ENCODE data around the gene CCL8. TPM values are rescaled to one million over a fixed set of nuclear protein-coding genes. Genes with fewer than 3 reads are reported as not detected.

The CCL8 gene
- total RNA-seq, 1 donor from 2014 or later: 1.6 TPM

GRCh38 chr17:34360601-34361270 is 41.5 kb downstream of the CCL8 start:
- Histone ChIP-seq H3K36me3 (no peaks in the 10 kb centered on the region), H3K4me1 (peaks cover 11% of the 10 kb centered on the region), H3K27ac (no peak overlapping the region), H3K9me3 (no peaks in the 10 kb centered on the region), H3K27me3 (ENCODE audit: low read depth) (peaks cover 15% of the 10 kb centered on the region), H3K4me3 (no peak overlapping the region)
- ATAC-seq (no peak), DNase-seq (no peak)
- TF ChIP-seq, protein P1, sequence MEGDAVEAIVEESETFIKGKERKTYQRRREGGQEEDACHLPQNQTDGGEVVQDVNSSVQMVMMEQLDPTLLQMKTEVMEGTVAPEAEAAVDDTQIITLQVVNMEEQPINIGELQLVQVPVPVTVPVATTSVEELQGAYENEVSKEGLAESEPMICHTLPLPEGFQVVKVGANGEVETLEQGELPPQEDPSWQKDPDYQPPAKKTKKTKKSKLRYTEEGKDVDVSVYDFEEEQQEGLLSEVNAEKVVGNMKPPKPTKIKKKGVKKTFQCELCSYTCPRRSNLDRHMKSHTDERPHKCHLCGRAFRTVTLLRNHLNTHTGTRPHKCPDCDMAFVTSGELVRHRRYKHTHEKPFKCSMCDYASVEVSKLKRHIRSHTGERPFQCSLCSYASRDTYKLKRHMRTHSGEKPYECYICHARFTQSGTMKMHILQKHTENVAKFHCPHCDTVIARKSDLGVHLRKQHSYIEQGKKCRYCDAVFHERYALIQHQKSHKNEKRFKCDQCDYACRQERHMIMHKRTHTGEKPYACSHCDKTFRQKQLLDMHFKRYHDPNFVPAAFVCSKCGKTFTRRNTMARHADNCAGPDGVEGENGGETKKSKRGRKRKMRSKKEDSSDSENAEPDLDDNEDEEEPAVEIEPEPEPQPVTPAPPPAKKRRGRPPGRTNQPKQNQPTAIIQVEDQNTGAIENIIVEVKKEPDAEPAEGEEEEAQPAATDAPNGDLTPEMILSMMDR (IDR thresholded peaks at IDR 0.05): no peak
- intact Hi-C loops (cut with DNase I): loop anchor here (5.0 kb wide), 1 partner anchor 163 kb away; no protein-coding TSS in a partner anchor

DNA sequence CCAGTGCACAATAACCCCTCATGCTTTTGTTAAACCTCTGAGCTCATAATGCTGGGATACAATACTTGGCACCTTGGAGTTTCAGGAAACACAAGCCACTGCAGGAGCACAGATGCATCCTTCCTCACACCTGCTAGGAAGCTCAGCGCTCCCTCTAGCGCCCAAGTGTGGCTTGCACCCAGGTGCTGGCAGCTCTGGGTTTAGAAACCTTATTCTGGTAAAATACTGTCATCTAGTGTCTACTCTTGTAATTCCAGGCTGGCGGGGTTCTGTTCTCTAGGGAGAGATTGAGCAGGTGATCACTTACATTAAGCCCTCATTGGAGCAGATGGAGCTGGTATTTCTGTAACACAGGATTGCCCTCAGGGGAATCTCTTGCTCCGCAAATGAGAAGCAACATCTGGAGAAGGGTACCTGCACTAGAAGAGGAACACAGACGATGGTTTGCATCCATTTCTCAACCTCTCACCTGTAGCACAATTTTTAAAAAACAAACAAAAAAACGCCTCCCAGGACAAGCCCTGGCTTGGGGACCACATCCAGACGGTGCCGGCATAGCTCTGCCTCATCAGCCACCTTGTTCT is 42.3 kb downstream of the CCL8 start:
- intact Hi-C loops (cut with DNase I): loop anchor here (5.0 kb wide), 1 partner anchor 164 kb away; no protein-coding TSS in a partner anchor
- peak; percentile 93 to 94 for ATAC-seq
- Histone ChIP-seq H3K36me3 (no peaks in the 10 kb centered on the region), H3K27ac (no peak overlapping the region), H3K9me3 (no peaks in the 10 kb centered on the region), H3K4me3 (no peak overlapping the region), H3K27me3 (ENCODE audit: low read depth) (peaks cover 15% of the 10 kb centered on the region), H3K4me1 (peaks cover 4% of the 10 kb centered on the region)
- DNase-seq: peak; percentile 93
- TF ChIP-seq, protein P1 (IDR thresholded peaks at IDR 0.05): peak; percentile 96

GRCh38 chr17:34363183-34363661 is 44.0 kb downstream of the CCL8 start, which contains the start of gene CCL1:
Gene CCL1, minus strand, starts transcription at chr17:34363233. Its CDS starts 72 bp downstream, at chr17:34363161.
- Histone ChIP-seq H3K4me3 (no peak within 1 kb of the TSS), H3K9me3 (no peaks in the 10 kb centered on the region), H3K4me1 (peaks cover 4% of the 10 kb centered on the region), H3K36me3 (no peaks in the 10 kb centered on the region), H3K27me3 (ENCODE audit: low read depth) (peaks cover 15% of the 10 kb centered on the region), H3K27ac (no peak within 1 kb of the TSS)
- TF ChIP-seq, protein P1 (IDR thresholded peaks at IDR 0.05): no peak
- DNase-seq (no peak), ATAC-seq (no peak)
- intact Hi-C loops (cut with DNase I): loop anchor here (5.0 kb wide), 1 partner anchor 166 kb away; no protein-coding TSS in a partner anchor

- H3K27me3 ChIP-seq (ENCODE audit: low read depth): peaks cover 15% of the 10 kb centered on the region
- ATAC-seq: no peak
- H3K36me3 ChIP-seq: no peaks in the 10 kb centered on the region
- no peaks in the 10 kb centered on the region for H3K9me3 ChIP-seq
- H3K4me1 ChIP-seq: peaks cover 13% of the 10 kb centered on the region
- no peak for DNase-seq
- intact Hi-C loops (cut with DNase I): loop anchor here (5.0 kb wide), 1 partner anchor 167 kb away; no protein-coding TSS in a partner anchor
- H3K27ac ChIP-seq: no peak overlapping the region
- H3K4me3 ChIP-seq: no peak overlapping the region
- TF ChIP-seq, protein P1 (IDR thresholded peaks at IDR 0.05): no peak
Observed at GRCh38 chr17:34364751-34365150, 45.5 kb downstream of the CCL8 start.

DNA sequence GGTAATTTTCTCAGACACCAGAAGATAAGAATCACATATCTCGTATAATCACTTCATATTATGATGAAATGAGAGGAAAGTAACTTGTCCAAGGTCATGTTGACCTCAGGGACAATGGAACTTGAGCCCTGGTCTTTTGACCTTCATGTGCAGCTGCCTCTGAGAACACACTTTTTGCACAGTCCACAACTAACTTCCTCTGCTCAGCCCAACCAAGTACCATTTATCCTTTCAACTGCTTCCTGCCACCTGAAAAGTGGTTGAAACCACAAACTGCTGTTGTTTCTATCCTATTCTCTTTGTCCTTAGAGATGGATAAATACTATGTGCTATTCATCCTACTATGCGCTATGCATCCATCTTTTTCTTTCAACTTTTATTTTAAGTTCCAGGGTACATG is 46.1 kb downstream of the CCL8 start:
- TF ChIP-seq, protein P1 (IDR thresholded peaks at IDR 0.05): no peak
- ATAC-seq: no peak
- H3K4me1 ChIP-seq: peaks cover 13% of the 10 kb centered on the region
- H3K27ac ChIP-seq: no peak overlapping the region
- no peak overlapping the region for H3K4me3 ChIP-seq
- intact Hi-C loops (cut with DNase I): no loop called here
- peaks cover 15% of the 10 kb centered on the region for H3K27me3 ChIP-seq (ENCODE audit: low read depth)
- DNase-seq: no peak
- no peaks in the 10 kb centered on the region for H3K36me3 ChIP-seq
- no peaks in the 10 kb centered on the region for H3K9me3 ChIP-seq

Data from lower lobe of right lung (tissue), 2 donors.